Choroid plexus epithelial cell (primary cell): ENCODE results near the gene PDGFC.
A peak's percentile ranks its signal among the peaks of the same experiment; 100 is the strongest.

Experiments used
- DNase-seq: peaks from one replicate; pipeline ENCODE4 v3.0.0-alpha.2; 2010; ENCODE audit warnings: low read depth
- H3K4me3 ChIP-seq: 2 replicates; pipeline ENCODE4 v1.5.1; 2011; ENCODE audit warnings: low read depth, mild to moderate bottlenecking, control low read depth, low read length, moderate library complexity
- CTCF ChIP-seq: conservative IDR thresholded peaks from 2 replicates; pipeline ENCODE4 v1.5.1; 2011; ENCODE audit warnings: low read depth, mild to moderate bottlenecking, control low read depth, inconsistent platforms, low read length, moderate library complexity

Gene PDGFC

GRCh38 chr4:156898373-156899117 is 73.1 kb downstream of the PDGFC start:
- TF ChIP-seq CTCF: no peak
- no peak overlapping the region for H3K4me3 ChIP-seq
- DNase-seq: peak; percentile 68

GRCh38 chr4:156896527-156896926 is 75.1 kb downstream of the PDGFC start:
- no peak overlapping the region for H3K4me3 ChIP-seq
- DNase-seq: no peak
- no peak for TF ChIP-seq CTCF

GRCh38 chr4:156894234-156894633 is 77.4 kb downstream of the PDGFC start:
- no peak for TF ChIP-seq CTCF

GRCh38 chr4:156892805-156893204 is 78.8 kb downstream of the PDGFC start:
- H3K4me3 ChIP-seq: no peak overlapping the region
- TF ChIP-seq CTCF: no peak
- DNase-seq: no peak

More at GRCh38 chr4:156894234-156894633, 77.4 kb downstream of the PDGFC start:
- DNase-seq: no peak
- H3K4me3 ChIP-seq: no peak overlapping the region

- H3K4me3 ChIP-seq: no peak overlapping the region
- DNase-seq: peak; percentile 87
- no peak for TF ChIP-seq CTCF
Measured at GRCh38 chr4:156889616-156890594, 81.7 kb downstream of the PDGFC start.

- TF ChIP-seq CTCF: no peak
- H3K4me3 ChIP-seq: no peak overlapping the region
- peak; percentile 81 for DNase-seq
Measured at GRCh38 chr4:156888762-156889161, 82.8 kb downstream of the PDGFC start.
